Glutamatergic neuron (in vitro differentiated cells): ENCODE results near the gene MAGI1. TPM values are rescaled to one million over a fixed set of nuclear protein-coding genes. Genes with fewer than 3 reads are reported as not detected.

Experiments
- DNase-seq: peaks from one replicate; pipeline ENCODE4 v3.0.0; 2022
- H3K27ac Mint-ChIP-seq: one replicate; pipeline ENCODE4 v1.8.0; 2020; ENCODE audit warnings: mild to moderate bottlenecking, mixed read lengths, inconsistent platforms; ENCODE audit not compliant: unreplicated experiment
- H3K27me3 Mint-ChIP-seq: one replicate; pipeline ENCODE4 v1.8.0; 2020; ENCODE audit warnings: mild to moderate bottlenecking, moderate library complexity, mixed read lengths, inconsistent platforms; ENCODE audit not compliant: unreplicated experiment
- H3K36me3 Mint-ChIP-seq: one replicate; pipeline ENCODE4 v1.8.0; 2020; ENCODE audit warnings: mild to moderate bottlenecking, mixed read lengths, inconsistent platforms; ENCODE audit not compliant: unreplicated experiment
- H3K4me1 Mint-ChIP-seq: one replicate; pipeline ENCODE4 v1.8.0; 2020; ENCODE audit warnings: mild to moderate bottlenecking, low read depth, mixed read lengths, inconsistent platforms; ENCODE audit not compliant: unreplicated experiment
- H3K4me3 Mint-ChIP-seq: one replicate; pipeline ENCODE4 v1.8.0; 2020; ENCODE audit warnings: mild to moderate bottlenecking, mixed read lengths, inconsistent platforms; ENCODE audit not compliant: unreplicated experiment
- H3K9me3 Mint-ChIP-seq: one replicate; pipeline ENCODE4 v1.8.0; 2020; ENCODE audit warnings: mild to moderate bottlenecking, moderate library complexity, mixed read lengths, inconsistent platforms; ENCODE audit not compliant: unreplicated experiment
- total RNA-seq: library from RNA; stranded (reverse); fragmentation: NEBNext Ultra II Directional; extraction: Animal tissue kit (Norgen Biotek cat#: 25700); gene quantifications from one replicate; pipeline ENCODE4 v1.2.1, GENCODE V29; 2021; ENCODE audit not compliant: unreplicated experiment
- TF ChIP-seq, protein P1 (sequence below): fragments of 200-600 bp; sonication (generic); IDR thresholded peaks from one replicate; pipeline ENCODE4 v1.5.0; 2021; ENCODE audit not compliant: partially characterized antibody, unreplicated experiment

The MAGI1 gene
- total RNA-seq, 1 donor from 2014 or later: 46.5 TPM

DNA sequence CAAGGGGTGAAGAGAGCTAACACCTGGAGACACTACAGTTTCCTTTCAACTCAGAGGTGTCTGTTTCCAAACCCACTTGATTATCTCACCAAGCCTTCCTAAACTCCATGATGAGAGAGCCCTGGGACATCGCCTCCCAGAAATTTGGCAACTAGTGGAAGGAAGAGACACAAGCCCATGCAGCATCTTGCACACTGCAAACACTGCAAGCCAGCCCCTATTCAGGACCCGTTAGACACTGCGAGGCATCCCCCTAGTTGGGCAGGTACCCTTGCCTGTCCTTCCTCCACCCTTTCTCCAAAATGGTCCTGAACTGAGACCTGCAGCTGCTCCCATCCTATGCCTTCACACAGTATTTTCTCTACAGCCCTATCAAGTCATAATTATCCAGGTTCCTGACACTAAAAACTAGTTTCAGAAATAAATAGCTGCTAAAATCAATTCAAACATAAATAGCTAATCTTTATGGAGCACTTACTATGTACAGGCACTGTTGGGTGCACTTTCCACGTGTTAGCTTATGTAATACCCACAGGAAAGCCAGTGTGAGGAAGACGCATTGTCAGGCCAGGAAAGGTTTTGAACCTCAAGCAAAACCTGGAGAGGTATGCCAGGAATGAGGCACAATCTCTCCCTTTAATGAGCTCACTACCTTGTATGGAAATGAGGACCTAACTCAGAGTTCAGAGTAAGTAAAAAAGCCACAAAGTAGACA is 2.8 kb downstream of the MAGI1 start:
- TF ChIP-seq, protein P1, sequence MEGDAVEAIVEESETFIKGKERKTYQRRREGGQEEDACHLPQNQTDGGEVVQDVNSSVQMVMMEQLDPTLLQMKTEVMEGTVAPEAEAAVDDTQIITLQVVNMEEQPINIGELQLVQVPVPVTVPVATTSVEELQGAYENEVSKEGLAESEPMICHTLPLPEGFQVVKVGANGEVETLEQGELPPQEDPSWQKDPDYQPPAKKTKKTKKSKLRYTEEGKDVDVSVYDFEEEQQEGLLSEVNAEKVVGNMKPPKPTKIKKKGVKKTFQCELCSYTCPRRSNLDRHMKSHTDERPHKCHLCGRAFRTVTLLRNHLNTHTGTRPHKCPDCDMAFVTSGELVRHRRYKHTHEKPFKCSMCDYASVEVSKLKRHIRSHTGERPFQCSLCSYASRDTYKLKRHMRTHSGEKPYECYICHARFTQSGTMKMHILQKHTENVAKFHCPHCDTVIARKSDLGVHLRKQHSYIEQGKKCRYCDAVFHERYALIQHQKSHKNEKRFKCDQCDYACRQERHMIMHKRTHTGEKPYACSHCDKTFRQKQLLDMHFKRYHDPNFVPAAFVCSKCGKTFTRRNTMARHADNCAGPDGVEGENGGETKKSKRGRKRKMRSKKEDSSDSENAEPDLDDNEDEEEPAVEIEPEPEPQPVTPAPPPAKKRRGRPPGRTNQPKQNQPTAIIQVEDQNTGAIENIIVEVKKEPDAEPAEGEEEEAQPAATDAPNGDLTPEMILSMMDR: no peak
- peaks cover 7% of the 10 kb centered on the region for H3K9me3 Mint-ChIP-seq
- no peaks in the 10 kb centered on the region for H3K4me1 Mint-ChIP-seq
- no peaks in the 10 kb centered on the region for H3K36me3 Mint-ChIP-seq
- peaks cover 4% of the 10 kb centered on the region for H3K27me3 Mint-ChIP-seq
- no peak overlapping the region for H3K4me3 Mint-ChIP-seq
- no peak overlapping the region for H3K27ac Mint-ChIP-seq
- no peak for DNase-seq

GRCh38 chr3:66033241-66034138 is 5.2 kb downstream of the MAGI1 start:
- Mint-ChIP-seq H3K36me3 (no peaks in the 10 kb centered on the region), H3K4me1 (no peaks in the 10 kb centered on the region), H3K4me3 (no peak overlapping the region), H3K27me3 (peaks cover 4% of the 10 kb centered on the region), H3K9me3 (peaks cover 4% of the 10 kb centered on the region), H3K27ac (no peak overlapping the region)
- TF ChIP-seq, protein P1: no peak
- DNase-seq: no peak

DNA sequence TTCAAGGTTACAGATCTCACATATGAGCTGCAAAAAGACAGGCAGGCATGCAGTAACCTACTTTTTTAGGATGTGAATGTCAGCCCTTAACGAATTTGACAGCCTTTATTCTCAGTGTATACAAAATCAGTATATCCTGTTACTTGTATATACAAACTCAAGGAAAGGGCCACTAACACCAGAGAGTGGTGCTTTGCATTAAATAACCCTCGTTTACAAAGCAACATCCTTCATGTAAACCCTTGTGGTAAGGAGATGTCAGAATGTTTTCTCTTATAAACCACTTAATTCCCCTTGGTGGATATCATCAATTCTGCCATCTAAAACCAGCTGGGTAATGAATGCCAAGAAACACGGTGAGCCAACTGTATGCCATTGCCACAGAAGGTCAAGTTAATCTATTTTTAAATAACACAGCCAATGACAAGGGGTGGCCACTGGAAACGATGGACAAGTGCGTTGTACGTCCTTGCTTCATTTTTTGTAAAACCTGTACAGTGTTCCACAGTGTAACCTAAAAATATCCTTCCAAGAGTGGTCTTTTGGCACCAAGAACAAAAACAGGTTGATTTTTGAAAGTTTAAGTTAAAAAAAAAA is 7.5 kb downstream of the MAGI1 start:
- TF ChIP-seq, protein P1: no peak
- H3K4me1 Mint-ChIP-seq: no peaks in the 10 kb centered on the region
- H3K27ac Mint-ChIP-seq: no peak overlapping the region

DNA sequence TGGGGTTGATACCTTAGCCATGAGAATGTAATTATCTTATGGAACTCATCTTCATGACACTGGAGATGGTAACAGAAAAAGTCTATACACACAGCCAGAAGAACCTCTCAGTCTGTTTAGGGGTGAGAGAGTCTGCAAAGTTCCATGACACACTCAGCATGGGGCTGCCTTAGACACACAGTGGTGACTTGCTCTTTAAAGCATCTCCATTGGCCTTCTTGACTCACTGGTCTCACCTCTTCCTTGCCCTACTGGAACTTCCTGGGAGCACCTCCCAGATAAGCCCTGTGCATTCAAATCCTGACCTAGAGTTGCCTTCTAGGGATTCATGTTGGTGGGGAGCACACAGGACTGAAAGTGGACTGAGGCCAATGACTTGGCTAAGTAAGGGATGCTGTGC is 9.3 kb downstream of the MAGI1 start:
- TF ChIP-seq, protein P1: no peak
- DNase-seq: no peak
- no peaks in the 10 kb centered on the region for H3K4me1 Mint-ChIP-seq
- H3K27me3 Mint-ChIP-seq: no peaks in the 10 kb centered on the region
- H3K9me3 Mint-ChIP-seq: peaks cover 3% of the 10 kb centered on the region
- no peaks in the 10 kb centered on the region for H3K36me3 Mint-ChIP-seq
- H3K4me3 Mint-ChIP-seq: no peak overlapping the region
- no peak overlapping the region for H3K27ac Mint-ChIP-seq

More for the DNA sequence above, 7.5 kb downstream of the MAGI1 start:
- peaks cover 3% of the 10 kb centered on the region for H3K9me3 Mint-ChIP-seq
- DNase-seq: no peak
- no peaks in the 10 kb centered on the region for H3K36me3 Mint-ChIP-seq
- no peaks in the 10 kb centered on the region for H3K27me3 Mint-ChIP-seq
- no peak overlapping the region for H3K4me3 Mint-ChIP-seq
